Liver (tissue), 9 donors: ENCODE measurements around the gene SLIT3. TPM values are rescaled to one million over a fixed set of nuclear protein-coding genes. Genes with fewer than 3 reads are reported as not detected.

Source experiments
- DNase-seq: peaks from one replicate; pipeline ENCODE4 v3.0.0-alpha.2; 2017; ENCODE audit warnings: low spot score
- H3K27ac ChIP-seq, 2 donors: one replicate each; pipeline ENCODE4 v1.7.0; 2013; ENCODE audit warnings: inconsistent platforms in 2 of 2, low read length in 2 of 2, control low read depth in 1 of 2, low read depth in 1 of 2, mild to moderate bottlenecking in 1 of 2
- H3K27me3 ChIP-seq, 4 donors: one replicate each; pipeline versions ENCODE4 v1.6.1 to v1.7.0; 2013; ENCODE audit warnings: low read length in 3 of 4, inconsistent platforms in 1 of 4, mild to moderate bottlenecking in 1 of 4, moderate library complexity in 1 of 4; ENCODE audit not compliant: control insufficient read depth in 4 of 4, insufficient read depth in 4 of 4
- H3K36me3 ChIP-seq, 4 donors: one replicate each; pipeline versions ENCODE4 v1.6.1 to v1.7.0; 2013; ENCODE audit warnings: low read length in 3 of 4, mild to moderate bottlenecking in 3 of 4, low read depth in 1 of 4, moderate library complexity in 1 of 4; ENCODE audit not compliant: control insufficient read depth in 4 of 4, insufficient read depth in 3 of 4
- H3K4me1 ChIP-seq, 4 donors: one replicate each; pipeline versions ENCODE4 v1.6.1 to v1.7.0; 2013; ENCODE audit warnings: low read length in 3 of 4, mild to moderate bottlenecking in 3 of 4, moderate library complexity in 1 of 4; ENCODE audit not compliant: control insufficient read depth in 4 of 4, insufficient read depth in 4 of 4
- H3K4me3 ChIP-seq, 3 donors: one replicate each; pipeline versions ENCODE4 v1.6.1 to v1.7.0; 2013; ENCODE audit warnings: low read length in 3 of 3, control low read depth in 1 of 3, low read depth in 1 of 3, mild to moderate bottlenecking in 1 of 3
- H3K9ac ChIP-seq, 2 donors: one replicate each; pipeline ENCODE4 v1.7.0; 2013; ENCODE audit warnings: low read length in 2 of 2, mild to moderate bottlenecking in 2 of 2, moderate library complexity in 2 of 2, control low read depth in 1 of 2, low read depth in 1 of 2
- H3K9me3 ChIP-seq, 4 donors: one replicate each; pipeline versions ENCODE4 v1.6.1 to v1.7.0; 2013; ENCODE audit warnings: low read length in 3 of 4; ENCODE audit not compliant: control insufficient read depth in 4 of 4
- FOXA2 ChIP-seq: IDR thresholded peaks from 2 replicates; pipeline ENCODE4 v1.6.1; 2016; ENCODE audit warnings: antibody characterized with exemption
- GABPA ChIP-seq, 2 donors: IDR thresholded peaks in 1 of 2; conservative IDR thresholded peaks in 1 of 2; 2 replicates each; pipeline ENCODE4 v1.6.1; 2016; ENCODE audit warnings: antibody characterized with exemption in 2 of 2, mild to moderate bottlenecking in 1 of 2, moderate library complexity in 1 of 2
- HNF4G ChIP-seq: IDR thresholded peaks from 2 replicates; pipeline ENCODE4 v1.6.1; 2016; ENCODE audit warnings: antibody characterized with exemption
- NR2F2 ChIP-seq: IDR thresholded peaks from 2 replicates; pipeline ENCODE4 v1.6.1; 2016; ENCODE audit warnings: antibody characterized with exemption
- RXRA ChIP-seq, 2 donors: IDR thresholded peaks; 2 replicates each; pipeline ENCODE4 v1.6.1; 2017 to 2018; ENCODE audit warnings: antibody characterized with exemption in 2 of 2, mild to moderate bottlenecking in 1 of 2
- SP1 ChIP-seq: IDR thresholded peaks from 2 replicates; pipeline ENCODE4 v1.6.1; 2018; ENCODE audit warnings: antibody characterized with exemption, mild to moderate bottlenecking
- TAF1 ChIP-seq: conservative IDR thresholded peaks from 2 replicates; pipeline ENCODE4 v1.6.1; 2016; ENCODE audit warnings: antibody characterized with exemption, mild to moderate bottlenecking
- YY1 ChIP-seq: IDR thresholded peaks from 2 replicates; pipeline ENCODE4 v1.6.1; 2016; ENCODE audit warnings: antibody characterized with exemption, mild to moderate bottlenecking
- WGBS: extraction: QIAGEN DNeasy Blood & Tissue Kit; methylation state at CpG from one replicate; pipeline ENCODE4 v1.1.7; 2013; 5-methylcytosine and 5-hydroxymethylcytosine counted together
- polyA plus RNA-seq, 2 donors: library from polyadenylated mRNA; stranded (reverse) in 1 of 2; unstranded in 1 of 2; fragments of 200-250 nt in 1 of 2; fragments of >200 nt in 1 of 2; fragmentation: Nextera tagmentation in 1 of 2; extraction: Ambion mirVana in 1 of 2; gene quantifications; one replicate each; pipeline versions ENCODE4 v1.2.1 to v1.2.3, GENCODE V29; 2013 to 2015
- total RNA-seq, 2 donors: library from RNA; depleted of rRNA; stranded (reverse); fragments of >200 nt; gene quantifications; one replicate each; pipeline ENCODE4 v1.2.3, GENCODE V29; 2014
- TF ChIP-seq, protein P1 (sequence below): IDR thresholded peaks from 2 replicates; pipeline ENCODE4 v1.6.1; 2016; ENCODE audit warnings: antibody characterized with exemption
- TF ChIP-seq, protein P2 (sequence below): fragments of 150-350 bp; IDR thresholded peaks from 2 replicates; pipeline ENCODE4 v1.5.1; 2017; ENCODE audit warnings: improper control_type of control experiment, low read depth, low read length; ENCODE audit not compliant: missing input control
- TF ChIP-seq, protein P3 (sequence below): IDR thresholded peaks from 2 replicates; pipeline ENCODE4 v1.6.1; 2016; ENCODE audit warnings: antibody characterized with exemption, mild to moderate bottlenecking
- TF ChIP-seq, protein P4 (sequence below): IDR thresholded peaks from 2 replicates; pipeline ENCODE4 v1.6.1; 2016; ENCODE audit warnings: antibody characterized with exemption
- TF ChIP-seq, protein P5 (sequence below): IDR thresholded peaks from 2 replicates; pipeline ENCODE4 v1.6.1; 2016; ENCODE audit warnings: antibody characterized with exemption
- donor health status: healthy.
- donor health status: healthy.
- donor health status: healthy.
- donor health status: healthy.
- donor health status: healthy.

The SLIT3 gene
- total and polyA plus RNA-seq, 4 donors: 0.61 to 1.3 (median 0.91) TPM

DNA sequence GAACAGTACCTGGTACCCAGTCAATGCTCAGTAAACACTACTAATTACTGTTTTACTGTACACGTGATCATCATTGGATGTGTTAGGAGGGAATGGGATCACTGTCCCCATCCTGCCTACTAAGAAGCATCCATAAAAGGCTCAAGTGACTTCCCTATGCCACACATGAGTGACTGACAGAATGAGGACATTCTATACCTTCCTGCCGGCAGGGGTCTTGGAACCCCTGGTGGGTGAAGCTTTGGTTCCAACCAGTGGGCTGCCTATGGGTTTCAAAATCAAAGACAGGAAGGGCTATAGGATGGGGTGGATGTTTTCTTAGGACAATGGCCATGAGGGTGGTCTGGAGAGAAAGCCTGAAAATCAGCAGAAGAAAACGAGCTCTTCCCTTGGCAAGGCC is 512.2 kb downstream of the SLIT3 start (continued):
- no peak for TF ChIP-seq GABPA (IDR thresholded peaks at IDR 0.05 in 1 of 2, conservative IDR thresholded peaks at IDR 0.05 in 1 of 2)

DNA sequence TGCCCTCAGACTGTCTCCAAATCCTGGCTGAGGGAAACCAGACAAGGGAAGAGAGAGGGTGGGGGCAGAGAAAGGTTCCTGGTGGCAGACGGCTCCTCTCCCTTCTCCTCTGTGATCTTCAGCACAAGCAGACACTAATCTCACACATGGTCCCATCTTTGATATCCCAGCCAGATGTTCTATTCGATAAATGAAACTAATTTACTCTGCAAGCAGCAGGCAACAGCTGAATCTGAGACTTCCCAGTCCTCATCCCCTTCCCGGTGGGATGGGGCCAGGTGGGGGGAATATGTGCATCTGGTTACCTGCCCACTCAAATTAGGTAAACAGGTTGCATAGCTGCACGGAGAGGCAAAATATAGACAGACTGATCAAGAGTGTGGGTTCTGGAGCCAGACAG is 512.8 kb downstream of the SLIT3 start:
- WGBS: 80% methylated on average over 4 of the region's 4 CpGs
- TF ChIP-seq, protein P1, sequence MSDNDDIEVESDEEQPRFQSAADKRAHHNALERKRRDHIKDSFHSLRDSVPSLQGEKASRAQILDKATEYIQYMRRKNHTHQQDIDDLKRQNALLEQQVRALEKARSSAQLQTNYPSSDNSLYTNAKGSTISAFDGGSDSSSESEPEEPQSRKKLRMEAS: no peak
- no peak for TF ChIP-seq GABPA (IDR thresholded peaks at IDR 0.05 in 1 of 2, conservative IDR thresholded peaks at IDR 0.05 in 1 of 2)
- TF ChIP-seq YY1: no peak
- TF ChIP-seq FOXA2: no peak
- TF ChIP-seq, protein P2, sequence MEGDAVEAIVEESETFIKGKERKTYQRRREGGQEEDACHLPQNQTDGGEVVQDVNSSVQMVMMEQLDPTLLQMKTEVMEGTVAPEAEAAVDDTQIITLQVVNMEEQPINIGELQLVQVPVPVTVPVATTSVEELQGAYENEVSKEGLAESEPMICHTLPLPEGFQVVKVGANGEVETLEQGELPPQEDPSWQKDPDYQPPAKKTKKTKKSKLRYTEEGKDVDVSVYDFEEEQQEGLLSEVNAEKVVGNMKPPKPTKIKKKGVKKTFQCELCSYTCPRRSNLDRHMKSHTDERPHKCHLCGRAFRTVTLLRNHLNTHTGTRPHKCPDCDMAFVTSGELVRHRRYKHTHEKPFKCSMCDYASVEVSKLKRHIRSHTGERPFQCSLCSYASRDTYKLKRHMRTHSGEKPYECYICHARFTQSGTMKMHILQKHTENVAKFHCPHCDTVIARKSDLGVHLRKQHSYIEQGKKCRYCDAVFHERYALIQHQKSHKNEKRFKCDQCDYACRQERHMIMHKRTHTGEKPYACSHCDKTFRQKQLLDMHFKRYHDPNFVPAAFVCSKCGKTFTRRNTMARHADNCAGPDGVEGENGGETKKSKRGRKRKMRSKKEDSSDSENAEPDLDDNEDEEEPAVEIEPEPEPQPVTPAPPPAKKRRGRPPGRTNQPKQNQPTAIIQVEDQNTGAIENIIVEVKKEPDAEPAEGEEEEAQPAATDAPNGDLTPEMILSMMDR: no peak
- TF ChIP-seq, protein P3, sequence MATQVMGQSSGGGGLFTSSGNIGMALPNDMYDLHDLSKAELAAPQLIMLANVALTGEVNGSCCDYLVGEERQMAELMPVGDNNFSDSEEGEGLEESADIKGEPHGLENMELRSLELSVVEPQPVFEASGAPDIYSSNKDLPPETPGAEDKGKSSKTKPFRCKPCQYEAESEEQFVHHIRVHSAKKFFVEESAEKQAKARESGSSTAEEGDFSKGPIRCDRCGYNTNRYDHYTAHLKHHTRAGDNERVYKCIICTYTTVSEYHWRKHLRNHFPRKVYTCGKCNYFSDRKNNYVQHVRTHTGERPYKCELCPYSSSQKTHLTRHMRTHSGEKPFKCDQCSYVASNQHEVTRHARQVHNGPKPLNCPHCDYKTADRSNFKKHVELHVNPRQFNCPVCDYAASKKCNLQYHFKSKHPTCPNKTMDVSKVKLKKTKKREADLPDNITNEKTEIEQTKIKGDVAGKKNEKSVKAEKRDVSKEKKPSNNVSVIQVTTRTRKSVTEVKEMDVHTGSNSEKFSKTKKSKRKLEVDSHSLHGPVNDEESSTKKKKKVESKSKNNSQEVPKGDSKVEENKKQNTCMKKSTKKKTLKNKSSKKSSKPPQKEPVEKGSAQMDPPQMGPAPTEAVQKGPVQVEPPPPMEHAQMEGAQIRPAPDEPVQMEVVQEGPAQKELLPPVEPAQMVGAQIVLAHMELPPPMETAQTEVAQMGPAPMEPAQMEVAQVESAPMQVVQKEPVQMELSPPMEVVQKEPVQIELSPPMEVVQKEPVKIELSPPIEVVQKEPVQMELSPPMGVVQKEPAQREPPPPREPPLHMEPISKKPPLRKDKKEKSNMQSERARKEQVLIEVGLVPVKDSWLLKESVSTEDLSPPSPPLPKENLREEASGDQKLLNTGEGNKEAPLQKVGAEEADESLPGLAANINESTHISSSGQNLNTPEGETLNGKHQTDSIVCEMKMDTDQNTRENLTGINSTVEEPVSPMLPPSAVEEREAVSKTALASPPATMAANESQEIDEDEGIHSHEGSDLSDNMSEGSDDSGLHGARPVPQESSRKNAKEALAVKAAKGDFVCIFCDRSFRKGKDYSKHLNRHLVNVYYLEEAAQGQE: no peak
- TF ChIP-seq TAF1: no peak
- TF ChIP-seq, protein P4, sequence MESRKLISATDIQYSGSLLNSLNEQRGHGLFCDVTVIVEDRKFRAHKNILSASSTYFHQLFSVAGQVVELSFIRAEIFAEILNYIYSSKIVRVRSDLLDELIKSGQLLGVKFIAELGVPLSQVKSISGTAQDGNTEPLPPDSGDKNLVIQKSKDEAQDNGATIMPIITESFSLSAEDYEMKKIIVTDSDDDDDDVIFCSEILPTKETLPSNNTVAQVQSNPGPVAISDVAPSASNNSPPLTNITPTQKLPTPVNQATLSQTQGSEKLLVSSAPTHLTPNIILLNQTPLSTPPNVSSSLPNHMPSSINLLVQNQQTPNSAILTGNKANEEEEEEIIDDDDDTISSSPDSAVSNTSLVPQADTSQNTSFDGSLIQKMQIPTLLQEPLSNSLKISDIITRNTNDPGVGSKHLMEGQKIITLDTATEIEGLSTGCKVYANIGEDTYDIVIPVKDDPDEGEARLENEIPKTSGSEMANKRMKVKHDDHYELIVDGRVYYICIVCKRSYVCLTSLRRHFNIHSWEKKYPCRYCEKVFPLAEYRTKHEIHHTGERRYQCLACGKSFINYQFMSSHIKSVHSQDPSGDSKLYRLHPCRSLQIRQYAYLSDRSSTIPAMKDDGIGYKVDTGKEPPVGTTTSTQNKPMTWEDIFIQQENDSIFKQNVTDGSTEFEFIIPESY: no peak
- no peak for TF ChIP-seq SP1
- no peak for TF ChIP-seq HNF4G
- TF ChIP-seq, protein P5, sequence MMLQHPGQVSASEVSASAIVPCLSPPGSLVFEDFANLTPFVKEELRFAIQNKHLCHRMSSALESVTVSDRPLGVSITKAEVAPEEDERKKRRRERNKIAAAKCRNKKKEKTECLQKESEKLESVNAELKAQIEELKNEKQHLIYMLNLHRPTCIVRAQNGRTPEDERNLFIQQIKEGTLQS: no peak
- no peak for TF ChIP-seq NR2F2
- TF ChIP-seq RXRA (IDR thresholded peaks at IDR 0.05): no peak

DNA sequence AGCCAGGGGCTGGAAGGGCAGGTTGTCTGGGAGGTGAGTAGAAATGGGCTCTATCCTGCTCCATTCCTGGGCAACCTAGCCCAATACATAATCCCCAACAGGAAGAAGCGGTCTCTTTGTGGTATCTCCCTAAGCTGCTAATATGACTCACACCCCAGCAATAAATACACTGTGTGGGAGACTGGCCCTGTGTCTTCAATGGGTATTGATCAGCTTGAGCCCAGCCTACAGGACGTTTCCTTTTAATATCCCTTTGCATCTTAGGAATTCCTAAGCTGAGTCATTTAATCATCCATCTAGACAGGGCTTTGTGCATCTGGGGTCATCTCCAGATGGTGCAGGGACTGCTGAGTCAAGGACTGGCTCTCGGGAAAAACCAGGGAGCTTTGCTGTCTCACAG is 514.8 kb downstream of the SLIT3 start:
- Histone ChIP-seq H3K4me3 (no peak overlapping the region), H3K36me3 (no peaks in the 10 kb centered on the region), H3K27me3 (no peaks in the 10 kb centered on the region), H3K9ac (no peak overlapping the region), H3K27ac (no peak overlapping the region), H3K4me1 (no peaks in the 10 kb centered on the region), H3K9me3 (no peaks in the 10 kb centered on the region)
- DNase-seq: no peak
- TF ChIP-seq HNF4G: no peak
- WGBS: 77% methylated on average over 3 of the region's 3 CpGs

More for the DNA sequence above, 512.8 kb downstream of the SLIT3 start:
- DNase-seq: no peak
- Histone ChIP-seq H3K9me3 (no peaks in the 10 kb centered on the region), H3K4me1 (no peaks in the 10 kb centered on the region), H3K4me3 (no peak overlapping the region), H3K9ac (no peak overlapping the region), H3K27ac (no peak overlapping the region), H3K36me3 (no peaks in the 10 kb centered on the region), H3K27me3 (no peaks in the 10 kb centered on the region)
